Measurements from ENCODE around the gene TNIP2.

Gene TNIP2, protein sequence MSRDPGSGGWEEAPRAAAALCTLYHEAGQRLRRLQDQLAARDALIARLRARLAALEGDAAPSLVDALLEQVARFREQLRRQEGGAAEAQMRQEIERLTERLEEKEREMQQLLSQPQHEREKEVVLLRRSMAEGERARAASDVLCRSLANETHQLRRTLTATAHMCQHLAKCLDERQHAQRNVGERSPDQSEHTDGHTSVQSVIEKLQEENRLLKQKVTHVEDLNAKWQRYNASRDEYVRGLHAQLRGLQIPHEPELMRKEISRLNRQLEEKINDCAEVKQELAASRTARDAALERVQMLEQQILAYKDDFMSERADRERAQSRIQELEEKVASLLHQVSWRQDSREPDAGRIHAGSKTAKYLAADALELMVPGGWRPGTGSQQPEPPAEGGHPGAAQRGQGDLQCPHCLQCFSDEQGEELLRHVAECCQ

DNA sequence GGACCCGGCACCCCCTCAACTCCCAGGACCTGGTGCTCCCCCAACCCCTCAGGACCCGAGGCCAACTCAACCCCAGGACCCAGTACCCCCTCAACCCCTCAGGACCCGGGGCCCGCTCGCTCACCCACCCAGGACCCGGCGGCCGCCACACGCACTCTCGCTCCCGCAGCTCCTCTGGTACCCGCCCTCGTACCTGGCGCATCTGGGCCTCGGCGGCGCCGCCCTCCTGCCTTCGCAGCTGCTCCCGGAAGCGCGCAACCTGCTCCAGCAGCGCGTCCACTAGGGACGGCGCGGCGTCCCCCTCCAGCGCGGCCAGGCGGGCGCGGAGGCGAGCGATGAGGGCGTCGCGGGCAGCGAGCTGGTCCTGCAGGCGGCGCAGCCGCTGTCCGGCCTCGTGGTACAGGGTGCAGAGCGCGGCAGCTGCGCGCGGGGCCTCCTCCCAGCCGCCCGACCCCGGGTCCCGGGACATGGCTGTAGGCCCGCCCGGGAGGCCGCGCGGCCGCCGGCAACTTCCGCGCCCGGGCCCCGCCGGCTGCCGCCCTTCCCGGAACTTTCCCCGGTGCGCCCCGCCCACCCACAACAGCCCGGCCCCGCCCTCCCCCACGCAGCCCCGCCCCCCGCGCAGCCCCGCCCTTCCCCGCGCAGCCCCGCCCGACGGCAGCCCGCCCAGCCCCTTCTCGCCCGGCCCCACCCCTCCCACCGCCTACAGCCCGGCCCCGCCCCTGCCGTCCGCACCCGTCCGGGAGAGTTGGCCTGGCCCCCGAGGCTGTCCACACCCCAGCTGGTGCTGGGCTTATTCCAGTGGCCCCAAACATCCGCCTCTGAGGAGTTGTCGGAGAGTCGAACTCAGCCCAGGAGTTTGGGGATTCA, at the start of gene TNIP2:
Gene TNIP2, minus strand, starts transcription at position 516 of the 870 bp plus-strand sequence. Its CDS starts 47 bp downstream, at position 469.
- DNase-seq (ENCODE audit: low read depth in 2 of 3, low spot score in 2 of 3) = peak; percentile 64 to 67 (median 65)

DNA sequence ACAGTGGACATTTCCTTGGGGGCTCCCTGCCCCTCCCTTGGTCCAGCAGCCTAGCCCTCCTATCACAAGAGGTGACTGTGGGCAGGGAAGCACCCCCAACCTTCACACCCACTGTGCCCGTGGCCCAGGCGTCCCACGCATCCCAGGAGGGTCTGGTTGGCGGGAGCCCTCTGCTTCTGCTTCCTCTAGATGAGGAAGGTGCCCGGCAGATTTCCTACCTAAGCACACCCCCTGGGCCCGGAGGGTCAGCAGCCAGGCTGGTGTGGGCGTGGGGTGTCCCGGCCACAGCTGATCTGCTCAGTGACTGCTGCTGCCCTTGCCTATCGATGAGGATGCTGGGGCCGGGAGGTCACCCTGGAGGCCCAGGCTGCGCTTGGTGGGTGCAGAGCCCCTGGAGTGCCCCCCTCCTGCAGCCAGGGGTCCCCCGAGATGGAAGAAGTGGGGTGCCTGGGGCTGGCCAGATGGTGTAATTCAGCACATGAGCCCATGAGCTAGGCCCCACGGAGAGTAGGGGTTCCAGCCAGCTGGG, 48.9 kb upstream of the TNIP2 start:
- DNase-seq (ENCODE audit: low read depth in 2 of 3, low spot score in 2 of 3) = no peak

GRCh38 chr4:2804449-2804972, 48.4 kb upstream of the TNIP2 start:
- DNase-seq (ENCODE audit: low read depth in 2 of 3, low spot score in 2 of 3) = no peak

DNA sequence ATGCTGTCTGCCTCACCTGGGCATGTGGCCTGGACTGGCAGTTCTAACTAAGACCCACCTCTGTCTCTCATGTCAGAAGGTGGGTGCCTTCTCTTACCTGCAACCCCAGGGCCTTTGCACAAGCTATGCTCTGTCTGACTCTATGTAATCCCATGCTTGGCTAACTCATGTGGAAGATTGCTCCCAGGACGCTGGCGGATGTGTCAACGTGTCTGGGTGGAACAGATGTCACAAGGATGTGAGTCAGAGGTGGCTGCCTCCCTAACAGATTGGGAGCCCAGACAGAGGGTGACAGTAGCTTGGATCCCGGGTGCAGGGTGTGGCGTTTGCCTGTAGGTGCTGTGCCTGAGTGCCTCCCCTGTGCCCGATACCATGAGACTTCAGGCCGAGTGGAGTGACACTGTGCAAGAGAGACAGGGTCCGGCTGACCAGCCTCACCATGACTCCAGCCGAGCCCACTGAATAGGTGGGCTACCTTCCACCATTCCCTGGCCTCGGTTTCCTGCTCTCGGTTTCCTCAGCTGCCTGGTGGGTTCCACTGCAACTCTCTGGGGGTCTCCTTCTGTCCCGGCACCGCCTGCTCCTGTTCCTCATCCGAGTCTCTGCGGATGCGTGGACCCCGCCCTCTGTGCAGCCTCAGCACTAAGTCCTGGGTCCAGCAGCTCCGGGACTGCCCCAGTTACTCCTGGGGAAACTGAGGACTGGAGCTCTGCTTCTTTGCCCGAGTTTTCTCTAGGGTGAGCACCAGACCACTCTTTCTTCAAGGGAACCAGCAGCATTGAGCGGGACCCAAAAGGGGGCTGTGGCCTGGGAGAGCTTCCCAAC, 47.7 kb upstream of the TNIP2 start:
- no peak for DNase-seq (ENCODE audit: low read depth in 2 of 3, low spot score in 2 of 3)

DNA sequence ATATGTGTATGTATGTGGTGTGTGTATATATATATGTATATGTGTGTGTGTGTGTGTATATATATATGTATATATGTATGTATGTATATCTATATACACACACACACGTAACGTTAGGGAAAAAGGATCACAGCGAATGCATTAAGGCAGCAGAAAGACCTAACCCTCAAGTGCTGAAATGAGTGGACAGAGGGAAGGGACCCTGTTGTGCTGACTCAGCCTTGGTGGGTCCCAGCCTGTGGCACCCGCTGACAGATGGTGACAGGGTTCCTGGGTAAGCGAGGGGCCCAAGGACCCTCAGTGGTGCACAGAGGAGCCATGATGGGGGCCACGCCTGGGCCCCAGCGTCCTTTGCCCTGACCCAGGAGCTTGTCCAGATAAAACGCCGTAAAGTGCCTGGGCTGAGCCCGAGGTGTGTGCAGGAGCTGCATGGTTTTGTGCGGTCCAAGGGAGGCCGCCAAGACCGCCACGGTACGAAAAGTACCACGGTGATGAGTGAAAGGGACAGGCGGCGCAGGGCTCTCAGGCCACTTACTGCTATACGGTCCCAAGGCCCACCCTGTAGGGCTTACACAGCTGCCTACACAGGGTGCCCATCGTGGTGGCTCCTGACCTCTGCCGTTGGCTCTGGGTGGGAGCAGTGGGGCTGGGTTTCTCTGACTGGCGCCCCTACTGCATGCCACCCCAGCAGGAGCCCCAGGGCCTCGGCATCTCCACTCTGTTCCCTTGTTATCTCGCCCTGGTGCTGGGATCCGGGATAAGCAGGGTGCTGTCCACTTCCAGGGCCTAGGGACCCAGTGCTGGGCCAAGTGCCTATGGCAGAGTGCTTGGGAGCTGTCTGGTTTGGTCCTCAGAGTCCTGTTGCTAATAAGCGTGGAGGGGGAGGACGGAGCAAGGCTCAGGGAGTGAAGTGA, 46.7 kb upstream of the TNIP2 start:
- DNase-seq (ENCODE audit: low read depth in 2 of 3, low spot score in 2 of 3) = no peak

DNA sequence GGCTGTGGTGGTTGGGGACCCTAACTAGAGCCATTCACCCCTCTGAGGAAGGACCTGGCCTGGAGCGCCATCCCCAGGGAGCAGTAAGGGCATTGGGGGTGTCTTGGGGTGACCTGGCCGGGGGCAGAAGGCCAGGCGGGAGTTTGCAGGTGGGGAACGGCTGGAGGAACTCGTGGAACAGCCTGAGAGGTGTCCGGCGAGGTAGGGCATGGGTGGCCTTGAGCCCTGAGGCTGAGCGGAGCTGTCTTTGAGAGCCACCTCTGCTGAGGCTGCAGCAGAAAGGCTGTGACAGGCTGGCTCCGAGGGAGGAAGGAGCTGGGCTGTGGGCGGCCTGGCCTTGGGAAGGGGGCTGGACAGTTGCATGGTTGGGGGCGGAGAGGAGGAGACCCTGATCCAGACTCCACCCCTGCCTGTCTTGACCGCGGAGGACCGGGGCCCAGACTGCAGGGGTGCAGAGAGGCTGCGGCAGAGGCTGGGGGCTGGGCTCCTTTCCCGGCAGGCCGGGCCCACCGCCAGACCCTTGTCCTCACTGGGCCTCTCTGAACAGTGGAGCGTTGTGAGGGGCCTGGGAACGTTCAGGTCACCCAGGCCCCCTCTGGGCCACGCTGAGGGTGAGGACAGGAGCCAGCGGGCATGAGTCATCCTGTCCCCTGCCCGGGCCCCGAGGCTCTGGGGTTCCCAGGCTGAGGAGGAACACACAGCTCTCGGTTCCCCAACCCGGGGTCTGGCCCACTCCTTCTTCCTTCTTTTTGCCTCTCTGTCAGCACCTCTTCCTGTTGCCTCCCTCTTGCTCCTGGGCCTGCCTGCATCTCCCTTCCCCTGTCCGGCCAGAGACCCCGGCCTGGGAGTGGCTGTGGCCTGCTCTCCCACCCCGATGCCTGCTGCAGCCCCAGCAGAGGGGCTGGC, 44.8 kb upstream of the TNIP2 start:
- DNase-seq (ENCODE audit: low read depth in 2 of 3, low spot score in 2 of 3) = no peak

GRCh38 chr4:2799971-2800690, 44.0 kb upstream of the TNIP2 start:
- no peak for DNase-seq (ENCODE audit: low read depth in 2 of 3, low spot score in 2 of 3)

- DNase-seq (ENCODE audit: low read depth in 2 of 3, low spot score in 2 of 3) = no peak
These were observed 43.2 kb upstream of the TNIP2 start for GRCh38 chr4:2799224-2799911.

- DNase-seq (ENCODE audit: low read depth in 2 of 3, low spot score in 2 of 3) = no peak
These were observed 42.5 kb upstream of the TNIP2 start for GRCh38 chr4:2798399-2799223.

- DNase-seq (ENCODE audit: low read depth in 2 of 3, low spot score in 2 of 3) = no peak
These were observed 41.6 kb upstream of the TNIP2 start for GRCh38 chr4:2797545-2798305.

GRCh38 chr4:2796849-2797544, 40.9 kb upstream of the TNIP2 start:
- no peak for DNase-seq (ENCODE audit: low read depth in 2 of 3, low spot score in 2 of 3)

- no peak for DNase-seq (ENCODE audit: low read depth in 2 of 3, low spot score in 2 of 3)
These were observed 40.0 kb upstream of the TNIP2 start for GRCh38 chr4:2795893-2796848.

GRCh38 chr4:2795300-2795892, 39.3 kb upstream of the TNIP2 start:
- no peak for DNase-seq (ENCODE audit: low read depth in 2 of 3, low spot score in 2 of 3)

All from activated CD8-positive, alpha-beta memory T cell treated with anti-CD3 and anti-CD28 coated beads for 48 hours (primary cell).